B cell (primary cell): Measurements from ENCODE around the gene PHYHIPL. TPM values are rescaled to one million over a fixed set of nuclear protein-coding genes. Genes with fewer than 3 reads are reported as not detected.
A peak's percentile ranks its signal among the peaks of the same experiment; 100 is the strongest.

Source experiments
- ATAC-seq: fragments of 200-7000 bp; cut with Tn5 transposase; one replicate; pipeline ENCODE4 v1.10.0; 2021; ENCODE audit warnings: low read depth, mild to moderate bottlenecking, moderate number of reproducible peaks, moderate library complexity
- CTCF ChIA-PET: fragments of 350-600 bp; sonication (Branson Sonifier 250); formaldehyde crosslinking; loops from one replicate; lab custom pipeline; 2021; ENCODE audit warnings: antibody characterized with exemption, inconsistent platforms; lab: Charles Lee
- POLR2A ChIA-PET: fragments of 350-600 bp; sonication (Branson Sonifier 250); formaldehyde crosslinking; loops from one replicate; lab custom pipeline; 2021; ENCODE audit warnings: antibody characterized with exemption; lab: Charles Lee
- DNase-seq: peaks from one replicate; pipeline ENCODE4 v3.0.0; 2013
- H2AFZ ChIP-seq: 2 replicates; pipeline ENCODE4 v1.6.1; 2012; ENCODE audit warnings: mild to moderate bottlenecking, low read depth, low read length; ENCODE audit not compliant: insufficient read depth, poor library complexity, severe bottlenecking
- H3K27ac ChIP-seq, 2 donors: 1 replicate in 1 of 2; 2 replicates in 1 of 2; pipeline ENCODE4 v1.5.1; 2012 to 2013; ENCODE audit warnings: low read length in 2 of 2, mild to moderate bottlenecking in 2 of 2, moderate library complexity in 1 of 2
- H3K27me3 ChIP-seq, 4 experiments: fragments of 200-600 bp in 1 of 4; sonication (generic) in 1 of 4; replicated peaks in 1 of 4; 1 replicate in 2 of 4; 2 replicates in 2 of 4; pipeline versions ENCODE4 v1.6.1 to v1.7.0; 2013 to 2016; ENCODE audit warnings: low read length in 3 of 4, mild to moderate bottlenecking in 2 of 4, mixed read lengths in 1 of 4, moderate library complexity in 1 of 4; ENCODE audit not compliant: insufficient read depth in 4 of 4, control insufficient read depth in 3 of 4; ENCODE audit errors: control extremely low read depth in 1 of 4
- H3K36me3 ChIP-seq, 2 experiments: replicated peaks in 1 of 2; 1 replicate in 1 of 2; 2 replicates in 1 of 2; pipeline versions ENCODE4 v1.6.1 to v1.7.1; 2013; ENCODE audit warnings: low read length in 1 of 2; ENCODE audit not compliant: insufficient read depth in 2 of 2, control insufficient read depth in 1 of 2; ENCODE audit errors: control extremely low read depth in 1 of 2, extremely low read depth in 1 of 2
- H3K4me1 ChIP-seq, 2 donors: fragments of 200-600 bp in 1 of 2; sonication (generic) in 1 of 2; 1 replicate in 1 of 2; 2 replicates in 1 of 2; pipeline versions ENCODE4 v1.5.1 to v1.6.1; 2013 to 2017; ENCODE audit warnings: low read length in 2 of 2; ENCODE audit not compliant: control insufficient read depth in 2 of 2, insufficient read depth in 2 of 2
- H3K4me2 ChIP-seq: replicated peaks from 2 replicates; pipeline ENCODE3; 2012; ENCODE audit warnings: mild to moderate bottlenecking, low read depth, low read length; ENCODE audit not compliant: poor library complexity, severe bottlenecking
- H3K4me3 ChIP-seq, 5 experiments: fragments of 200-600 bp in 1 of 5; sonication (generic) in 1 of 5; 1 replicate in 3 of 5; 2 replicates in 2 of 5; pipeline versions ENCODE4 v1.5.1 to v1.7.0; 2011 to 2016; ENCODE audit warnings: low read length in 4 of 5, mild to moderate bottlenecking in 4 of 5, low read depth in 2 of 5, control low read depth in 1 of 5, moderate library complexity in 1 of 5; ENCODE audit not compliant: insufficient read depth in 1 of 5; ENCODE audit errors: control extremely low read depth in 1 of 5, extremely low read depth in 1 of 5
- H3K79me2 ChIP-seq: fragments of 200-600 bp; sonication (generic); one replicate; pipeline ENCODE4 v1.6.0; 2016; ENCODE audit warnings: low read length; ENCODE audit not compliant: control insufficient read depth, insufficient read depth
- H3K9ac ChIP-seq: fragments of 200-600 bp; sonication (generic); 2 replicates; pipeline ENCODE4 v1.6.1; 2017; ENCODE audit warnings: mild to moderate bottlenecking, low read length, moderate library complexity
- H3K9me3 ChIP-seq, 3 donors: one replicate each; pipeline versions ENCODE4 v1.6.1 to v1.7.1; 2013; ENCODE audit warnings: low read length in 2 of 3; ENCODE audit not compliant: control insufficient read depth in 2 of 3, insufficient read depth in 1 of 3; ENCODE audit errors: control extremely low read depth in 1 of 3
- H4K20me1 ChIP-seq: 2 replicates; pipeline ENCODE4 v1.6.0; 2012; ENCODE audit warnings: mild to moderate bottlenecking, low read length; ENCODE audit not compliant: insufficient read depth, control insufficient read depth, poor library complexity, severe bottlenecking
- H3K27ac Mint-ChIP-seq: one replicate; pipeline ENCODE4 v1.8.0; 2021; ENCODE audit warnings: mixed read lengths
- H3K27me3 Mint-ChIP-seq: one replicate; pipeline ENCODE4 v1.8.0; 2021; ENCODE audit warnings: mixed read lengths
- H3K4me1 Mint-ChIP-seq: one replicate; pipeline ENCODE4 v1.8.0; 2021; ENCODE audit warnings: mixed read lengths
- H3K4me3 Mint-ChIP-seq: one replicate; pipeline ENCODE4 v1.8.0; 2021; ENCODE audit warnings: mixed read lengths
- H3K9me3 Mint-ChIP-seq: one replicate; pipeline ENCODE4 v1.8.0; 2022; ENCODE audit warnings: mixed read lengths; ENCODE audit not compliant: insufficient read depth
- CTCF ChIP-seq: fragments of 200-600 bp; IDR thresholded peaks from one replicate; pipeline ENCODE4 v1.8.0; 2022; ENCODE audit warnings: antibody characterized with exemption, mild to moderate bottlenecking
- EZH2 ChIP-seq: IDR thresholded peaks from 2 replicates; pipeline ENCODE4 v1.6.1; 2012; ENCODE audit warnings: borderline replicate concordance, low read depth, mild to moderate bottlenecking, moderate library complexity, low read length; ENCODE audit not compliant: insufficient read depth, poor library complexity, severe bottlenecking
- WGBS: methylation state at CpG from one replicate; pipeline ENCODE4 v1.1.5; 2013; ENCODE audit warnings: missing lambda C conversion rate; ENCODE audit not compliant: insufficient coverage; 5-methylcytosine and 5-hydroxymethylcytosine counted together
- intact Hi-C: fragments of 100-400 bp; cut with micrococcal nuclease; formaldehyde crosslinking; loops from one replicate; pipeline ENCODE4 v1.10.0; 2022
- polyA plus RNA-seq: library from polyadenylated mRNA; depleted of rRNA; stranded (reverse); fragments of >200 nt; gene quantifications from 2 replicates; pipeline ENCODE4 v1.2.3, GENCODE V29; 2012
- total RNA-seq, 2 donors: library from RNA; stranded (reverse); fragments of 120-200 nt in 1 of 2; gene quantifications; 1 replicate in 1 of 2; 2 replicates in 1 of 2; pipeline versions ENCODE4 v1.2.3 to v1.2.4, GENCODE V29; 2013 to 2022

Gene PHYHIPL
- total and polyA plus RNA-seq, 2 donors (not counting 1 experiment from before 2014, with no cell fraction given), result not detected

- H3K9me3 Mint-ChIP-seq, result no peaks in the 10 kb centered on the region
- TF ChIP-seq CTCF (peak; percentile 31), EZH2 (no peak)
- no peak for DNase-seq
- no peak for ATAC-seq
- ChIA-PET POLR2A (no interaction called here), CTCF (no interaction called here)
- H3K27me3 Mint-ChIP-seq, result no peaks in the 10 kb centered on the region
- Histone ChIP-seq H3K36me3 (no peaks in the 10 kb centered on the region), H3K27ac (no peak overlapping the region), H3K4me2 (no peak overlapping the region), H4K20me1 (no peaks in the 10 kb centered on the region), H3K79me2 (no peaks in the 10 kb centered on the region), H3K27me3 (no peaks in the 10 kb centered on the region), H3K9me3 (no peaks in the 10 kb centered on the region), H3K9ac (no peak overlapping the region), H2AFZ (no peak overlapping the region), H3K4me3 (no peak overlapping the region), H3K4me1 (no peaks in the 10 kb centered on the region)
- no peaks in the 10 kb centered on the region for H3K4me1 Mint-ChIP-seq
- H3K4me3 Mint-ChIP-seq, result no peak overlapping the region
- intact Hi-C loops, result no loop called here
- no peak overlapping the region for H3K27ac Mint-ChIP-seq
These were observed 58.5 kb downstream of the PHYHIPL start for GRCh38 chr10:59234816-59235429.

GRCh38 chr10:59236064-59236697 is 59.7 kb downstream of the PHYHIPL start:
- intact Hi-C loops, result no loop called here
- Histone ChIP-seq H3K4me2 (no peak overlapping the region), H3K36me3 (no peaks in the 10 kb centered on the region), H3K4me1 (no peaks in the 10 kb centered on the region), H3K27ac (no peak overlapping the region), H2AFZ (no peak overlapping the region), H3K9ac (no peak overlapping the region), H3K4me3 (no peak overlapping the region), H3K9me3 (no peaks in the 10 kb centered on the region), H3K27me3 (no peaks in the 10 kb centered on the region), H4K20me1 (no peaks in the 10 kb centered on the region), H3K79me2 (no peaks in the 10 kb centered on the region)
- Mint-ChIP-seq H3K27ac (no peak overlapping the region), H3K27me3 (no peaks in the 10 kb centered on the region), H3K4me3 (no peak overlapping the region), H3K4me1 (no peaks in the 10 kb centered on the region), H3K9me3 (no peaks in the 10 kb centered on the region)
- ATAC-seq (no peak), DNase-seq (no peak)
- TF ChIP-seq CTCF (no peak), EZH2 (no peak)
- POLR2A ChIA-PET, result no interaction called here
- CTCF ChIA-PET, result interaction anchor here (0.8 kb wide), 1 partner anchor 9 kb away, joined by 4 read pairs; no protein-coding TSS in a partner anchor
- WGBS, result 82% methylated on average over 1 of the region's 4 CpGs
